ENCODE data around the gene CEACAM7. TPM values are rescaled to one million over a fixed set of nuclear protein-coding genes. Genes with fewer than 3 reads are reported as not detected.
A peak's percentile ranks its signal among the peaks of the same experiment; 100 is the strongest.

CEACAM7 gene
- total RNA-seq, 5 donors from 2014 or later (not counting 1 experiment from before 2014, with no cell fraction given), result not detected

GRCh38 chr19:41694196-41694595 is 6.1 kb upstream of the CEACAM7 start:
- ChIA-PET POLR2A (no interaction called here), CTCF (interaction anchor here in 1 of 2 donors (0.7 kb wide), 1 partner anchor 52 kb away, joined by 4 read pairs; no protein-coding TSS in a partner anchor)
- H3K27ac Mint-ChIP-seq, result no peak overlapping the region
- peaks cover 0 to 12% (median 2%) of the 10 kb centered on the region in 3 donors for H3K4me1 Mint-ChIP-seq
- DNase-seq, result peak in 1 of 35 experiments; percentile 17
- H3K4me3 Mint-ChIP-seq, result no peak overlapping the region
- H3K36me3 Mint-ChIP-seq, result no peaks in the 10 kb centered on the region
- ATAC-seq (replicated peaks in 1 of 4), result no peak
- Histone ChIP-seq H3K4me1 (ENCODE audit: control insufficient read depth in 1 of 2, extremely low read depth in 1 of 2, insufficient read depth in 2 of 2, low read length in 2 of 2) (peaks cover 0 to 3% of the 10 kb centered on the region in 2 experiments), H3K9me3 (no peaks in the 10 kb centered on the region), H3K36me3 (ENCODE audit: control insufficient read depth in 2 of 2, extremely low read depth in 1 of 2, insufficient read depth in 1 of 2, low read length in 1 of 2) (no peaks in the 10 kb centered on the region), H3K27me3 (replicated peaks in 1 of 2; ENCODE audit: control insufficient read depth in 2 of 2, extremely low read depth in 1 of 2, insufficient read depth in 2 of 2, low read length in 1 of 2) (peaks cover 0 to 64% of the 10 kb centered on the region in 2 experiments), H3K27ac (ENCODE audit: low read length) (no peak overlapping the region), H3K4me3 (ENCODE audit: control insufficient read depth in 1 of 2, extremely low read depth in 1 of 2, low read length in 1 of 2) (no peak overlapping the region)
- WGBS (ENCODE audit: insufficient coverage), result no CpG with 5 or more reads among the region's 1 CpG
- peaks cover 0 to 12% (median 5%) of the 10 kb centered on the region in 3 donors for H3K9me3 Mint-ChIP-seq
- peaks cover 49 to 52% of the 10 kb centered on the region in 2 donors for H3K27me3 Mint-ChIP-seq

GRCh38 chr19:41691268-41691970 is 3.3 kb upstream of the CEACAM7 start:
- Mint-ChIP-seq H3K4me1 (peaks cover 0 to 12% (median 2%) of the 10 kb centered on the region in 3 donors), H3K27ac (peak overlapping the region in 1 of 2 donors; percentile 57), H3K4me3 (no peak overlapping the region), H3K9me3 (peaks cover 0 to 12% (median 5%) of the 10 kb centered on the region in 3 donors), H3K27me3 (peaks cover 42 to 63% of the 10 kb centered on the region in 2 donors), H3K36me3 (no peaks in the 10 kb centered on the region)
- no peak for ATAC-seq (replicated peaks in 1 of 4)
- Histone ChIP-seq H3K4me1 (ENCODE audit: control insufficient read depth in 1 of 2, extremely low read depth in 1 of 2, insufficient read depth in 2 of 2, low read length in 2 of 2) (peaks cover 0 to 3% of the 10 kb centered on the region in 2 experiments), H3K27me3 (replicated peaks in 1 of 2; ENCODE audit: control insufficient read depth in 2 of 2, extremely low read depth in 1 of 2, insufficient read depth in 2 of 2, low read length in 1 of 2) (peaks cover 0 to 65% of the 10 kb centered on the region in 2 experiments), H3K36me3 (ENCODE audit: control insufficient read depth in 2 of 2, extremely low read depth in 1 of 2, insufficient read depth in 1 of 2, low read length in 1 of 2) (no peaks in the 10 kb centered on the region), H3K4me3 (ENCODE audit: control insufficient read depth in 1 of 2, extremely low read depth in 1 of 2, low read length in 1 of 2) (no peak overlapping the region), H3K9me3 (no peaks in the 10 kb centered on the region), H3K27ac (ENCODE audit: low read length) (no peak overlapping the region)
- DNase-seq, result peak in 5 of 35 experiments; percentile 8 to 58 (median 12)
- ChIA-PET POLR2A (no interaction called here), CTCF (interaction anchor here in 1 of 2 donors (0.8 to 3.3 kb wide), 2 partner anchors 15 to 50 kb away, joined by 3 to 19 read pairs; no protein-coding TSS in a partner anchor)
- WGBS (ENCODE audit: insufficient coverage), result 50% methylated on average over 9 of the region's 20 CpGs

GRCh38 chr19:41690801-41691065 is 2.7 kb upstream of the CEACAM7 start:
- no peak overlapping the region for H3K27ac Mint-ChIP-seq
- H3K36me3 ChIP-seq (ENCODE audit: control insufficient read depth in 2 of 2, extremely low read depth in 1 of 2, insufficient read depth in 1 of 2, low read length in 1 of 2), result no peaks in the 10 kb centered on the region
- H3K4me1 Mint-ChIP-seq, result peaks cover 0 to 12% (median 2%) of the 10 kb centered on the region in 3 donors
- no peak for ATAC-seq (replicated peaks in 1 of 4)
- POLR2A ChIA-PET, result no interaction called here
- CTCF ChIA-PET, result interaction anchor here in 1 of 2 donors (3.3 kb wide), 1 partner anchor 49 kb away, joined by 19 read pairs; no protein-coding TSS in a partner anchor
- peaks cover 0 to 3% of the 10 kb centered on the region in 2 experiments for H3K4me1 ChIP-seq (ENCODE audit: control insufficient read depth in 1 of 2, extremely low read depth in 1 of 2, insufficient read depth in 2 of 2, low read length in 2 of 2)
- peaks cover 0 to 61% of the 10 kb centered on the region in 2 experiments for H3K27me3 ChIP-seq (replicated peaks in 1 of 2; ENCODE audit: control insufficient read depth in 2 of 2, extremely low read depth in 1 of 2, insufficient read depth in 2 of 2, low read length in 1 of 2)
- H3K9me3 Mint-ChIP-seq, result peaks cover 0 to 12% (median 5%) of the 10 kb centered on the region in 3 donors
- H3K9me3 ChIP-seq, result no peaks in the 10 kb centered on the region
- WGBS (ENCODE audit: insufficient coverage), result 100% methylated on average over 1 of the region's 3 CpGs
- DNase-seq, result peak in 1 of 35 experiments; percentile 19
- no peak overlapping the region for H3K27ac ChIP-seq (ENCODE audit: low read length)
- H3K4me3 ChIP-seq (ENCODE audit: control insufficient read depth in 1 of 2, extremely low read depth in 1 of 2, low read length in 1 of 2), result no peak overlapping the region
- no peaks in the 10 kb centered on the region for H3K36me3 Mint-ChIP-seq
- no peak overlapping the region for H3K4me3 Mint-ChIP-seq
- H3K27me3 Mint-ChIP-seq, result peaks cover 43 to 56% of the 10 kb centered on the region in 2 donors

GRCh38 chr19:41689993-41690800 is 2.1 kb upstream of the CEACAM7 start:
- DNase-seq, result peak in 1 of 35 experiments; percentile 7
- H3K27me3 Mint-ChIP-seq, result peaks cover 43 to 51% of the 10 kb centered on the region in 2 donors
- WGBS (ENCODE audit: insufficient coverage), result 55% methylated on average over 3 of the region's 4 CpGs

GRCh38 chr19:41688687-41689086 is 617 bp upstream of the CEACAM7 start:
- no peaks in the 10 kb centered on the region for H3K36me3 ChIP-seq (ENCODE audit: control insufficient read depth in 2 of 2, extremely low read depth in 1 of 2, insufficient read depth in 1 of 2, low read length in 1 of 2)
- ChIA-PET POLR2A (interaction anchor here in 1 of 2 donors (0.7 kb wide), 1 partner anchor 11 kb away, joined by 4 read pairs; no protein-coding TSS in a partner anchor), CTCF (no interaction called here)
- peaks cover 0 to 44% of the 10 kb centered on the region in 2 experiments for H3K27me3 ChIP-seq (replicated peaks in 1 of 2; ENCODE audit: control insufficient read depth in 2 of 2, extremely low read depth in 1 of 2, insufficient read depth in 2 of 2, low read length in 1 of 2)
- H3K9me3 ChIP-seq, result no peaks in the 10 kb centered on the region
- H3K4me3 Mint-ChIP-seq, result no peak overlapping the region
- no peak overlapping the region for H3K27ac Mint-ChIP-seq
- H3K4me1 ChIP-seq (ENCODE audit: control insufficient read depth in 1 of 2, extremely low read depth in 1 of 2, insufficient read depth in 2 of 2, low read length in 2 of 2), result peaks cover 0 to 3% of the 10 kb centered on the region in 2 experiments
- peaks cover 0 to 12% (median 5%) of the 10 kb centered on the region in 3 donors for H3K9me3 Mint-ChIP-seq
- H3K4me1 Mint-ChIP-seq, result peaks cover 0 to 12% (median 2%) of the 10 kb centered on the region in 3 donors
- no peak overlapping the region for H3K27ac ChIP-seq (ENCODE audit: low read length)
- no peak overlapping the region for H3K4me3 ChIP-seq (ENCODE audit: control insufficient read depth in 1 of 2, extremely low read depth in 1 of 2, low read length in 1 of 2)
- H3K36me3 Mint-ChIP-seq, result no peaks in the 10 kb centered on the region
- DNase-seq (no peak), ATAC-seq (replicated peaks in 1 of 4) (no peak)
- 90% methylated on average over 2 of the region's 4 CpGs for WGBS (ENCODE audit: insufficient coverage)
- H3K27me3 Mint-ChIP-seq, result peaks cover 48 to 49% of the 10 kb centered on the region in 2 donors

More at GRCh38 chr19:41689993-41690800, 2.1 kb upstream of the CEACAM7 start:
- Histone ChIP-seq H3K36me3 (ENCODE audit: control insufficient read depth in 2 of 2, extremely low read depth in 1 of 2, insufficient read depth in 1 of 2, low read length in 1 of 2) (no peaks in the 10 kb centered on the region), H3K27me3 (replicated peaks in 1 of 2; ENCODE audit: control insufficient read depth in 2 of 2, extremely low read depth in 1 of 2, insufficient read depth in 2 of 2, low read length in 1 of 2) (peaks cover 0 to 56% of the 10 kb centered on the region in 2 experiments), H3K9me3 (no peaks in the 10 kb centered on the region), H3K4me3 (ENCODE audit: control insufficient read depth in 1 of 2, extremely low read depth in 1 of 2, low read length in 1 of 2) (no peak overlapping the region), H3K27ac (ENCODE audit: low read length) (no peak overlapping the region), H3K4me1 (ENCODE audit: control insufficient read depth in 1 of 2, extremely low read depth in 1 of 2, insufficient read depth in 2 of 2, low read length in 2 of 2) (peaks cover 0 to 3% of the 10 kb centered on the region in 2 experiments)
- H3K36me3 Mint-ChIP-seq, result no peaks in the 10 kb centered on the region
- H3K27ac Mint-ChIP-seq, result no peak overlapping the region
- H3K4me3 Mint-ChIP-seq, result no peak overlapping the region
- H3K4me1 Mint-ChIP-seq, result peaks cover 0 to 12% (median 2%) of the 10 kb centered on the region in 3 donors
- CTCF ChIA-PET, result interaction anchor here in 1 of 2 donors (0.5 to 3.3 kb wide), 2 partner anchors 48 to 85 kb away, joined by 5 to 19 read pairs; no protein-coding TSS in a partner anchor
- H3K9me3 Mint-ChIP-seq, result peaks cover 0 to 12% (median 5%) of the 10 kb centered on the region in 3 donors
- POLR2A ChIA-PET, result no interaction called here
- ATAC-seq (replicated peaks in 1 of 4), result no peak

- ATAC-seq (replicated peaks in 1 of 4) (no peak), DNase-seq (peak in 1 of 35 experiments; percentile 9)
- H3K4me3 ChIP-seq (ENCODE audit: control insufficient read depth in 1 of 2, extremely low read depth in 1 of 2, low read length in 1 of 2), result no peak overlapping the region
- no peak overlapping the region for H3K4me3 Mint-ChIP-seq
- no peak overlapping the region for H3K27ac Mint-ChIP-seq
- peaks cover 0 to 1% (median under 1%) of the 10 kb centered on the region in 3 donors for H3K9me3 Mint-ChIP-seq
- ChIA-PET CTCF (interaction anchor here in 1 of 2 donors (0.8 kb wide), 1 partner anchor 45 kb away, joined by 3 read pairs; no protein-coding TSS in a partner anchor), POLR2A (interaction anchor here in 1 of 2 donors (0.6 kb wide), 1 partner anchor 27 kb away, joined by 4 read pairs; no protein-coding TSS in a partner anchor)
- H3K27me3 ChIP-seq (replicated peaks in 1 of 2; ENCODE audit: control insufficient read depth in 2 of 2, extremely low read depth in 1 of 2, insufficient read depth in 2 of 2, low read length in 1 of 2), result peaks cover 0 to 54% of the 10 kb centered on the region in 2 experiments
- no peaks in the 10 kb centered on the region for H3K36me3 ChIP-seq (ENCODE audit: control insufficient read depth in 2 of 2, extremely low read depth in 1 of 2, insufficient read depth in 1 of 2, low read length in 1 of 2)
- H3K36me3 Mint-ChIP-seq, result no peaks in the 10 kb centered on the region
- no peak overlapping the region for H3K27ac ChIP-seq (ENCODE audit: low read length)
- peaks cover 0 to 12% (median 2%) of the 10 kb centered on the region in 3 donors for H3K4me1 Mint-ChIP-seq
- no peaks in the 10 kb centered on the region for H3K9me3 ChIP-seq
- peaks cover 0 to 3% of the 10 kb centered on the region in 2 experiments for H3K4me1 ChIP-seq (ENCODE audit: control insufficient read depth in 1 of 2, extremely low read depth in 1 of 2, insufficient read depth in 2 of 2, low read length in 2 of 2)
- WGBS (ENCODE audit: insufficient coverage), result 76% methylated on average over 3 of the region's 3 CpGs
- peaks cover 55% of the 10 kb centered on the region in 2 donors for H3K27me3 Mint-ChIP-seq
These were observed 651 bp downstream of the CEACAM7 start for GRCh38 chr19:41687419-41687818.

Data from T-cell (primary cell).